ENCODE data around the gene KPTN. TPM values are rescaled to one million over a fixed set of nuclear protein-coding genes. Genes with fewer than 3 reads are reported as not detected.

KPTN gene
- total RNA-seq, 1 experiment from 2014 or later, result 8.0 TPM

- H3K4me1 ChIP-seq (ENCODE audit: insufficient read depth, low read length), result no peaks in the 10 kb centered on the region
- no peak for DNase-seq
- H3K4me3 ChIP-seq (ENCODE audit: low read length), result no peak overlapping the region
- H4K20me1 ChIP-seq (ENCODE audit: low read length), result no peaks in the 10 kb centered on the region
- no peaks in the 10 kb centered on the region for H3K79me2 ChIP-seq (ENCODE audit: low read length)
- ATAC-seq, result no peak
- H2AFZ ChIP-seq (ENCODE audit: low read length), result no peak overlapping the region
- no peaks in the 10 kb centered on the region; the same call in 1 of the 2 replicates for H3K36me3 ChIP-seq (ENCODE audit: low read depth, low read length)
- no peaks in the 10 kb centered on the region for H3K9me2 ChIP-seq (replicated peaks; ENCODE audit: low read length)
- POLR2A ChIA-PET (ENCODE audit: unreplicated experiment), result no interaction called here
- H3K9ac ChIP-seq (ENCODE audit: low read length), result no peak overlapping the region
- no peaks in the 10 kb centered on the region for H3K9me3 ChIP-seq (ENCODE audit: low read length)
- CTCF ChIA-PET, result no interaction called here
- no peak overlapping the region for H3K4me2 ChIP-seq (ENCODE audit: low read length)
- no peaks in the 10 kb centered on the region for H3F3A ChIP-seq (ENCODE audit: low read length, unreplicated experiment)
- no peaks in the 10 kb centered on the region for H3K27me3 ChIP-seq (ENCODE audit: low read length)
- intact Hi-C loops (cut with micrococcal nuclease), result no loop called here
- TF ChIP-seq EZH2 (IDR thresholded peaks at IDR 0.05; ENCODE audit: low read length, unreplicated experiment) (no peak), EZH2phosphoT487 (IDR thresholded peaks at IDR 0.05; ENCODE audit: borderline replicate concordance, low read length) (no peak), CTCF (conservative IDR thresholded peaks at IDR 0.05; ENCODE audit: low read depth, low read length) (no peak)
- H3K27ac ChIP-seq (ENCODE audit: low read length), result no peak overlapping the region
- no TSS peak for BruUV-seq (replicated peaks)
Measured at GRCh38 chr19:47495478-47496372, 11.7 kb upstream of the KPTN start.

- no peak for ATAC-seq
- CTCF ChIA-PET, result no interaction called here
- DNase-seq, result no peak
Measured at GRCh38 chr19:47494729-47495128, 10.7 kb upstream of the KPTN start.

More at GRCh38 chr19:47494729-47495128, 10.7 kb upstream of the KPTN start:
- H3K4me1 ChIP-seq (ENCODE audit: insufficient read depth, low read length), result no peaks in the 10 kb centered on the region
- BruUV-seq (replicated peaks), result no TSS peak
- H3K4me2 ChIP-seq (ENCODE audit: low read length), result no peak overlapping the region
- no peak overlapping the region for H3K4me3 ChIP-seq (ENCODE audit: low read length)
- H3K79me2 ChIP-seq (ENCODE audit: low read length), result no peaks in the 10 kb centered on the region
- POLR2A ChIA-PET (ENCODE audit: unreplicated experiment), result no interaction called here
- H2AFZ ChIP-seq (ENCODE audit: low read length), result no peak overlapping the region
- H3K27ac ChIP-seq (ENCODE audit: low read length), result no peak overlapping the region
- intact Hi-C loops (cut with micrococcal nuclease), result no loop called here
- no peak overlapping the region for H3K9ac ChIP-seq (ENCODE audit: low read length)
- H3K27me3 ChIP-seq (ENCODE audit: low read length), result no peaks in the 10 kb centered on the region
- no peaks in the 10 kb centered on the region; the same call in 1 of the 2 replicates for H3K36me3 ChIP-seq (ENCODE audit: low read depth, low read length)
- H4K20me1 ChIP-seq (ENCODE audit: low read length), result no peaks in the 10 kb centered on the region
- H3K9me3 ChIP-seq (ENCODE audit: low read length), result no peaks in the 10 kb centered on the region
- no peaks in the 10 kb centered on the region for H3F3A ChIP-seq (ENCODE audit: low read length, unreplicated experiment)
- no peaks in the 10 kb centered on the region for H3K9me2 ChIP-seq (replicated peaks; ENCODE audit: low read length)
- TF ChIP-seq CTCF (conservative IDR thresholded peaks at IDR 0.05; ENCODE audit: low read depth, low read length) (no peak), EZH2phosphoT487 (IDR thresholded peaks at IDR 0.05; ENCODE audit: borderline replicate concordance, low read length) (no peak), EZH2 (IDR thresholded peaks at IDR 0.05; ENCODE audit: low read length, unreplicated experiment) (no peak)

Measured in PC-3 (cell line).